GM23338 (cell line): ENCODE data around the gene PAH. TPM values are rescaled to one million over a fixed set of nuclear protein-coding genes. Genes with fewer than 3 reads are reported as not detected.
A peak's percentile ranks its signal among the peaks of the same experiment; 100 is the strongest.

Source experiments
- ATAC-seq: fragments of 200-7000 bp; cut with Tn5 transposase; 3 replicates; pipeline ENCODE4 v1.9.1; 2020
- DNase-seq: peaks from one replicate; pipeline ENCODE4 v3.0.0-alpha.2; 2015; ENCODE audit warnings: low spot score
- H2AFZ ChIP-seq: fragments of 200-600 bp; sonication (generic); 2 replicates; pipeline ENCODE4 v1.8.0; 2016; ENCODE audit warnings: antibody characterized with exemption, mild to moderate bottlenecking, moderate library complexity
- H3F3A ChIP-seq: fragments of 200-600 bp; sonication (generic); replicated peaks from 2 replicates; pipeline ENCODE4 v1.8.0; 2017; ENCODE audit warnings: antibody characterized with exemption, mixed run types, low read depth
- H3K27ac ChIP-seq: fragments of 200-600 bp; sonication (generic); 2 replicates; pipeline ENCODE4 v1.6.1; 2016; ENCODE audit warnings: low read depth
- H3K27me3 ChIP-seq: fragments of 200-600 bp; sonication (generic); 2 replicates; pipeline ENCODE4 v1.8.0; 2016; ENCODE audit warnings: mild to moderate bottlenecking, mixed run types, moderate library complexity; ENCODE audit not compliant: insufficient read depth
- H3K36me3 ChIP-seq: fragments of 200-600 bp; sonication (generic); 2 replicates; pipeline ENCODE4 v1.8.0; 2016; ENCODE audit warnings: mild to moderate bottlenecking; ENCODE audit not compliant: insufficient read depth
- H3K4me1 ChIP-seq: fragments of 200-600 bp; sonication (generic); 2 replicates; pipeline ENCODE4 v1.8.0; 2016; ENCODE audit warnings: mild to moderate bottlenecking, moderate library complexity; ENCODE audit not compliant: insufficient read depth
- H3K4me2 ChIP-seq: fragments of 200-600 bp; sonication (generic); 2 replicates; pipeline ENCODE4 v1.7.1; 2017; ENCODE audit warnings: mixed run types
- H3K4me3 ChIP-seq: fragments of 200-600 bp; sonication (generic); 2 replicates; pipeline ENCODE4 v1.6.1; 2016; ENCODE audit warnings: mixed run types
- H3K79me2 ChIP-seq: fragments of 200-600 bp; sonication (generic); replicated peaks from 2 replicates; pipeline ENCODE4 v1.8.0; 2017; ENCODE audit warnings: mild to moderate bottlenecking; ENCODE audit not compliant: insufficient read depth
- H3K9me2 ChIP-seq: fragments of 200-600 bp; sonication (generic); 2 replicates; pipeline ENCODE4 v1.8.0; 2017; ENCODE audit not compliant: insufficient read depth
- H4K20me1 ChIP-seq: fragments of 200-600 bp; sonication (generic); replicated peaks from 2 replicates; pipeline ENCODE4 v1.8.0; 2017; ENCODE audit warnings: mild to moderate bottlenecking; ENCODE audit not compliant: insufficient read depth
- H3K27ac Mint-ChIP-seq: 2 replicates; pipeline ENCODE4 v1.8.0; 2020; ENCODE audit warnings: inconsistent platforms, mild to moderate bottlenecking, moderate library complexity, mixed read lengths
- H3K27me3 Mint-ChIP-seq: 3 replicates; pipeline ENCODE4 v1.8.0; 2022; ENCODE audit warnings: low read depth, mild to moderate bottlenecking, moderate library complexity, mixed read lengths, inconsistent platforms; ENCODE audit not compliant: insufficient read depth, poor library complexity
- H3K36me3 Mint-ChIP-seq: 3 replicates; pipeline ENCODE4 v1.8.0; 2021; ENCODE audit warnings: low read depth, mild to moderate bottlenecking, inconsistent platforms, moderate library complexity, mixed read lengths
- H3K4me1 Mint-ChIP-seq: 3 replicates; pipeline ENCODE4 v1.8.0; 2020; ENCODE audit warnings: mild to moderate bottlenecking, inconsistent platforms, mixed read lengths
- H3K4me3 Mint-ChIP-seq: 3 replicates; pipeline ENCODE4 v1.8.0; 2021; ENCODE audit warnings: moderate library complexity, mild to moderate bottlenecking, inconsistent platforms, mixed read lengths
- H3K9me3 Mint-ChIP-seq: 3 replicates; pipeline ENCODE4 v1.8.0; 2020; ENCODE audit warnings: moderate library complexity, mild to moderate bottlenecking, inconsistent platforms, mixed read lengths
- CREB1 ChIP-seq: fragments of 250-450 bp; sonication (Bioruptor Pico); IDR thresholded peaks from 2 replicates; pipeline ENCODE4 v1.5.0; 2020; ENCODE audit warnings: low read depth, mild to moderate bottlenecking, moderate library complexity
- CTCF ChIP-seq, 2 experiments: fragments of 200-600 bp in 1 of 2; sonication (generic) in 1 of 2; conservative IDR thresholded peaks; 2 replicates each; pipeline versions ENCODE4 v1.5.1 to v1.6.1; 2016 to 2017; ENCODE audit warnings: antibody characterized with exemption in 2 of 2, low read depth in 2 of 2, mild to moderate bottlenecking in 2 of 2, moderate library complexity in 1 of 2
- ETS1 ChIP-seq: IDR thresholded peaks from 2 replicates; pipeline ENCODE4 v1.6.1; 2016; ENCODE audit warnings: antibody characterized with exemption
- EZH2 ChIP-seq: fragments of 200-600 bp; sonication (generic); IDR thresholded peaks from one replicate; pipeline ENCODE4 v1.8.0; 2017; ENCODE audit warnings: antibody characterized with exemption, mild to moderate bottlenecking, low read depth; ENCODE audit not compliant: unreplicated experiment
- NANOG ChIP-seq: IDR thresholded peaks from 2 replicates; pipeline ENCODE4 v1.6.1; 2016; ENCODE audit warnings: antibody characterized with exemption, borderline replicate concordance
- POLR2AphosphoS5 ChIP-seq: IDR thresholded peaks from 2 replicates; pipeline ENCODE4 v1.6.1; 2016; ENCODE audit warnings: antibody characterized with exemption, low read depth
- STAT1 ChIP-seq: IDR thresholded peaks from one replicate; pipeline ENCODE4 v1.6.1; 2016; ENCODE audit warnings: antibody characterized with exemption; ENCODE audit not compliant: unreplicated experiment
- ZNF114 ChIP-seq: fragments of 250-450 bp; sonication (Bioruptor Pico); IDR thresholded peaks from 2 replicates; pipeline ENCODE4 v1.5.0; 2020; ENCODE audit warnings: mild to moderate bottlenecking, moderate library complexity
- ZNF331 ChIP-seq: fragments of 250-450 bp; sonication (Bioruptor Pico); IDR thresholded peaks from 2 replicates; pipeline ENCODE4 v1.5.0; 2020; ENCODE audit warnings: low read depth, mild to moderate bottlenecking, moderate library complexity
- ZNF462 ChIP-seq: fragments of 250-450 bp; sonication (Bioruptor Pico); IDR thresholded peaks from 2 replicates; pipeline ENCODE4 v1.5.0; 2020; ENCODE audit warnings: mild to moderate bottlenecking, moderate library complexity
- polyA plus RNA-seq: library from polyadenylated mRNA; unstranded; fragments of >200 nt; fragmentation: Nextera tagmentation; extraction: Ambion mirVana; gene quantifications from 2 replicates; pipeline ENCODE4 v1.2.1, GENCODE V29; 2016
- total RNA-seq: library from RNA; depleted of rRNA; stranded (reverse); fragments of >200 nt; shearing (Covaris generic); gene quantifications from 2 replicates; pipeline ENCODE4 v1.2.3, GENCODE V29; 2014

The PAH gene
- total and polyA plus RNA-seq, 2 experiments from 2014 or later = 3.7 to 4.8 TPM

- peak overlapping the region; percentile 51 for H3K4me3 ChIP-seq
- H2AFZ ChIP-seq = peak overlapping the region; percentile 80
- peak; percentile 80 for DNase-seq
- no peaks in the 10 kb centered on the region for H3K36me3 ChIP-seq
- peak overlapping the region; percentile 79 for H3K4me2 ChIP-seq
- peaks cover 50% of the 10 kb centered on the region for H3K4me1 ChIP-seq
- no peak overlapping the region for H3K27ac Mint-ChIP-seq
- H3K9me3 Mint-ChIP-seq = peaks cover 22% of the 10 kb centered on the region
- H3K4me1 Mint-ChIP-seq = peaks cover 50% of the 10 kb centered on the region
- TF ChIP-seq ETS1 (no peak), POLR2AphosphoS5 (no peak), NANOG (no peak), ZNF114 (no peak), EZH2 (peak; percentile 12)
- ATAC-seq = peak; percentile 51
- peaks cover 19% of the 10 kb centered on the region for H3F3A ChIP-seq
- H4K20me1 ChIP-seq = peaks cover 18% of the 10 kb centered on the region
- H3K27ac ChIP-seq = no peak overlapping the region
- no peaks in the 10 kb centered on the region for H3K79me2 ChIP-seq
- no peaks in the 10 kb centered on the region for H3K9me2 ChIP-seq
- H3K27me3 Mint-ChIP-seq = peaks cover 92% of the 10 kb centered on the region
- H3K4me3 Mint-ChIP-seq = peak overlapping the region; percentile 71
- H3K27me3 ChIP-seq = peaks cover 100% of the 10 kb centered on the region
- peaks cover 7% of the 10 kb centered on the region for H3K36me3 Mint-ChIP-seq
Observed at GRCh38 chr12:102964872-102965271, 47.8 kb upstream of the PAH start.

- H3K9me2 ChIP-seq = no peaks in the 10 kb centered on the region
- Mint-ChIP-seq H3K4me1 (peaks cover 56% of the 10 kb centered on the region), H3K27me3 (peaks cover 99% of the 10 kb centered on the region), H3K27ac (no peak overlapping the region), H3K4me3 (peak overlapping the region; percentile 33; the same call in 1 of the 3 replicates), H3K36me3 (peaks cover 7% of the 10 kb centered on the region), H3K9me3 (peaks cover 22% of the 10 kb centered on the region)
- no peaks in the 10 kb centered on the region for H3K79me2 ChIP-seq
- H3K4me1 ChIP-seq = peaks cover 60% of the 10 kb centered on the region
- H3K27me3 ChIP-seq = peaks cover 100% of the 10 kb centered on the region
- H3K4me3 ChIP-seq = peak overlapping the region; percentile 51; the same call in 1 of the 2 replicates
- peaks cover 27% of the 10 kb centered on the region for H3F3A ChIP-seq
- 0 out of 2 replicates have a peak overlapping the region, but pooled peaks have one; percentile 65 for H3K4me2 ChIP-seq
- no peak for TF ChIP-seq STAT1
- no peak for TF ChIP-seq ZNF114
- no peak for TF ChIP-seq ETS1
- TF ChIP-seq ZNF331 (CRISPR knock-in tag) = no peak
- no peak for TF ChIP-seq CREB1 (CRISPR knock-in tag)
- no peak for TF ChIP-seq CTCF (conservative IDR thresholded peaks at IDR 0.05; ENCODE audit: low read depth in 2 of 2)
- TF ChIP-seq ZNF462 = no peak
- TF ChIP-seq EZH2 = no peak
- peaks cover 27% of the 10 kb centered on the region for H4K20me1 ChIP-seq
- DNase-seq (no peak), ATAC-seq (no peak)
- no peaks in the 10 kb centered on the region for H3K36me3 ChIP-seq
- H2AFZ ChIP-seq = no peak overlapping the region
- H3K27ac ChIP-seq = no peak overlapping the region
Observed at GRCh38 chr12:102963796-102964195, 46.8 kb upstream of the PAH start.
